Lower leg skin (tissue), 4 donors: ENCODE measurements around the gene FNBP1L. TPM values are rescaled to one million over a fixed set of nuclear protein-coding genes. Genes with fewer than 3 reads are reported as not detected.

Experiments
- DNase-seq, 2 donors: peaks; one replicate each; pipeline ENCODE4 v3.0.0-alpha.2; 2019; ENCODE audit warnings: low spot score in 2 of 2
- H3K4me3 ChIP-seq: fragments of 200-600 bp; sonication (generic); 2 replicates; pipeline ENCODE4 v1.5.1; 2017; ENCODE audit warnings: mild to moderate bottlenecking, low read depth; ENCODE audit not compliant: poor library complexity, severe bottlenecking
- CTCF ChIP-seq, 3 donors: fragments of 450-650 bp; IDR thresholded peaks; one replicate each; pipeline ENCODE4 v1.5.1; 2016; ENCODE audit warnings: antibody characterized with exemption in 3 of 3, mild to moderate bottlenecking in 3 of 3, moderate library complexity in 2 of 3
- POLR2A ChIP-seq, 2 donors: fragments of 450-650 bp; IDR thresholded peaks; one replicate each; pipeline ENCODE4 v1.6.1; 2016 to 2017; ENCODE audit warnings: antibody characterized with exemption in 2 of 2, mild to moderate bottlenecking in 1 of 2, moderate library complexity in 1 of 2
- WGBS, 2 donors: methylation state at CpG; one replicate each; pipeline ENCODE4 v1.1.5; 2018; 5-methylcytosine and 5-hydroxymethylcytosine counted together
- intact Hi-C: fragments of 100-400 bp; cut with DNase I; formaldehyde crosslinking; loops from one replicate; pipeline ENCODE4 v1.15.0; 2023; ENCODE audit warnings: low total_unique reads
- total RNA-seq, 4 donors: library from RNA; depleted of rRNA; stranded (reverse); fragments of >200 nt; gene quantifications; one replicate each; pipeline ENCODE4 v1.1.0, GENCODE V29; 2016

FNBP1L gene
- total RNA-seq, 4 donors from 2014 or later, result 19.4 to 30.4 (median 21.9) TPM

- intact Hi-C loops, result no loop called here
- no peak for DNase-seq
- H3K4me3 ChIP-seq, result no peak overlapping the region
- 78 to 80% methylated on average over 4 of the region's 4 CpGs for WGBS, 2 donors
- TF ChIP-seq CTCF (IDR thresholded peaks at IDR 0.05) (no peak), POLR2A (IDR thresholded peaks at IDR 0.05) (no peak)
Observed at GRCh38 chr1:93522721-93523120, 74.8 kb downstream of the FNBP1L start.

DNA sequence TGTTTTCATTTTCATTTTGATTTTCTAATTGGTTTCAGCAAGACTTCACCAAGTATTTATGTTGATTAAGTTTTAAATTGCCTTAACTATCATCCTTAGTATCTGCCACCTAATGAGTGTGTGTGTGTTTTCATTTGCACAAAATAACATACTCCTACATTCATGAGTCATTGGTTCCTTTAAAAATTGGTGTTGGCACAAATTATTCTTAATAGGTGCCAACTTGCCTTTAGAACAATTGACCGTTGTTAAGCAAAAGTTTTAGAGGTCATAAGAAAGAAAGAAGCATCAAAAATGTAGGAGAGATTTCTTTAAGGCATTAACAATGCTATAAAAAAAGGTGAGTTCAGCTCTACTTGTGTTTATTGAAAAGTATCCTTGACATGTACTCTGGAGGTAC lies 77.5 kb downstream of the FNBP1L start:
- TF ChIP-seq CTCF (IDR thresholded peaks at IDR 0.05) (no peak), POLR2A (IDR thresholded peaks at IDR 0.05) (no peak)
- no peak overlapping the region for H3K4me3 ChIP-seq
- WGBS, 2 donors, result 34 to 53% methylated on average over 1 of the region's 1 CpG
- intact Hi-C loops, result no loop called here
- no peak for DNase-seq

DNA sequence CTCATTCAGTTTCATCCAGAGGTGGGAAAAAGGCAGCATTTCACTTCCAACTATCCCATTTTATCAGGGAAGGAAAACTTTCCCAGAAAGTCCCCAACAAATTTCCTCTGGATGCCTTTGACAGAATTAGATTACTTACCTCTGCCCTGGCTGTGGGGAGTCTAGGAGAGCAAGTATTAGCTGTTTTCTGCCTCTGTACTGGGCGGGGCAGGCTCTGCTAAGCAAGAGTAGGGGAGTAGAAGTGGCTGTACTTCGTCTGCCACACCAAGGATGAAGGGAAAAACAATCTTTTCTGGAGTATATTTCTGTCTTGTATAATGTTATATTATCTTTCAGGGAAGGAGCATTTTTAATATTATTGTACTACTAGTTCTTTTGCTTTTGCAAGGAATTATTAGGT lies 78.5 kb downstream of the FNBP1L start:
- no peak overlapping the region for H3K4me3 ChIP-seq
- no peak for TF ChIP-seq CTCF (IDR thresholded peaks at IDR 0.05)
- TF ChIP-seq POLR2A (IDR thresholded peaks at IDR 0.05), result no peak
- no peak for DNase-seq
- WGBS, 2 donors, result 77 to 80% methylated on average over 2 of the region's 2 CpGs
- intact Hi-C loops, result no loop called here

DNA sequence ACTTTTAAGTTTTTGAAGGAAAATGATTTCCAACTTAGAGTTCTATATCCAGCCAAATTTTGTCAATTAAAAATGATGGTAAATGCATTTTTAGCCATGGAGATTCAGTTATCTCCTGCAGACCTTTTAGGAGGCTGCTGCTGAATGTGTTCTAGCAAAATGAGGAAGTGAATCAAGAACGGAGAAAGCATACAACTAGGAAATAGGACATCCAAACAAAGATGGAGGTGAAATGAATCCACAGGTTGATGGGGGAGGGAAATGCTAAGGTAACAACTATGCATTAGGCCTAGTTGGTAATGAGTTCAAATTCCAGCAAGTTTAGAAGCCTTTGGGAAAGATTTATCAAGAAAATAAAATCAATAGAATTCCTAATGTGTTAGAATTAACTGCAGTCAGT lies 80.5 kb downstream of the FNBP1L start:
- 74 to 92% methylated on average over 1 of the region's 1 CpG for WGBS, 2 donors
- intact Hi-C loops, result no loop called here
- no peak for DNase-seq
- H3K4me3 ChIP-seq, result no peak overlapping the region
- TF ChIP-seq CTCF (IDR thresholded peaks at IDR 0.05) (no peak), POLR2A (IDR thresholded peaks at IDR 0.05) (no peak)

DNA sequence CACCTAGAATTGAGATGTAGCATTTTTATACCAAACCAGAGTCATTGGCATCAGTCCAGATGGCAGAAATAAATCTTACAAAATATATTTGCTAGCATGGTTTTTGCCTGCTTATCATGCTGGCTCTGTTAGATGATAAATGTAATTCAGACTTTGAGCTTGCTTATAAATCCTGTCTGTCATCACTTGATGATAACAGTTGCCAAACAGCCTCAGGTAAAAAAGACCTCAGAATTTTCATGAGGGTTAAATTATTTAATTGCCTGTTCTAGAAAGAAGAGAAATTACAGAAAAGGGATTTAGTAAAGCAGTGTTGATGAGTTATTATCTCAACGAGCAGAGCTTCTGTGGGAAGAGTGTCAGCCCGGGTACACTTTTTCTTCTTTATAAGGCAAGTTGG lies 83.3 kb downstream of the FNBP1L start:
- DNase-seq, result no peak
- H3K4me3 ChIP-seq, result no peak overlapping the region
- 76 to 87% methylated on average over 2 of the region's 2 CpGs for WGBS, 2 donors
- intact Hi-C loops, result no loop called here
- TF ChIP-seq POLR2A (IDR thresholded peaks at IDR 0.05) (no peak), CTCF (IDR thresholded peaks at IDR 0.05) (no peak)

DNA sequence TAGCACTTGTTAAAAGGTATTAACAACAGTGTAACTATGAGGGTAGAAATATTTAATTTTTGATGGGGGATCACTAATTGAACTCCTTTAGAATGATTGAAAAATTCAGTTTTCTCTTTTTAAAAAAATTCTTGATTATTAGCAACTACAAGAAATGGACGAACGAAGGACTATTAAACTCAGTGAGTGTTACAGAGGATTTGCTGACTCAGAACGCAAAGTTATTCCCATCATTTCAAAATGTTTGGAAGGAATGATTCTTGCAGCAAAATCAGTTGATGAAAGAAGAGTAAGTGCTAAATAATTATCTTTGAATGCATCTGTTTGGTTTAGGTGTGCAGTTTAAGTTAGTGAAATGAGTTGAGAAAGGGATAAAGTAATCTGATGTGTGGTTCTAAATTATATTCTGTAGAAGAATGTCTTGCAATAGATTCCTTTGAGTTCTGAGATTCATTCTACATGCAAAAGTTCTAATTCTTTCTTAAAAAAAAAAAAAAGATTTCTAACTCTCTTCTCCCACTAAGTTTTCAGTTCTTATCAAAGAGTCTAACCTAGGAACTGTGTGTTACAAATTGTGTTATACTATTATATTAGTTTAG lies 85.0 kb downstream of the FNBP1L start:
- 98% methylated on average over 3 of the region's 3 CpGs for WGBS, 2 donors
- intact Hi-C loops, result no loop called here
- TF ChIP-seq POLR2A (IDR thresholded peaks at IDR 0.05), result no peak
- H3K4me3 ChIP-seq, result no peak overlapping the region
- no peak for DNase-seq
